Glomerular endothelial cell (primary cell): ENCODE measurements around the gene KCNJ12. TPM values are rescaled to one million over a fixed set of nuclear protein-coding genes. Genes with fewer than 3 reads are reported as not detected.
"Not testable (repeated sequence)": the region's sequence is repeated elsewhere in the genome, so short reads cannot be mapped to it uniquely, and the experiment has no call there.

Experiments
- DNase-seq: peaks from one replicate; pipeline ENCODE4 v3.0.0-alpha.2; 2011; ENCODE audit warnings: low read depth, low spot score; ENCODE audit errors: extremely low read depth
- total RNA-seq: library from RNA; depleted of rRNA; stranded (reverse); fragments of >200 nt; gene quantifications from 2 replicates; pipeline ENCODE4 v1.2.3, GENCODE V29; 2015

KCNJ12 gene
- total RNA-seq, 1 donor from 2014 or later, result 0.58 TPM

DNA sequence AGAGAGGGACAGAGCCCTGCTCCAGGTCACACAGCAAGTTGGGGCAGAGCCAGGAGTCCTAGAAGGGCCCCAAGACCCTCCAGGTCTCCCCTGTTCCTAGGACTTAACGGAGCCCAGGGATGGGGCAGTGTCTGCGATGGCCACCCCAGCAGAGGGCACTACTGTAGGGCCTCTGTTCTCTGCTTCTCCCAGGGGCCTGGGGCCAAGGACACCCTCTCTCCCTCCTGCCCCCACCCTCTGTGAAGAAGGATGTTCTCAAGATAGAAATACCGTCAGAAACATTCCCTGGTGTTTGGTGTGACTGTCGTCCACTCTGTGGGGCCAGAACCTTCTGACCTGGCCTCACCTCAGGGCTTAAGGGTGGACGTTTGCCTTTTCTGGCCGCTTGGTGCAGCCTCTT is 28.4 kb downstream of the KCNJ12 start:
- DNase-seq, result not testable (repeated sequence)

DNA sequence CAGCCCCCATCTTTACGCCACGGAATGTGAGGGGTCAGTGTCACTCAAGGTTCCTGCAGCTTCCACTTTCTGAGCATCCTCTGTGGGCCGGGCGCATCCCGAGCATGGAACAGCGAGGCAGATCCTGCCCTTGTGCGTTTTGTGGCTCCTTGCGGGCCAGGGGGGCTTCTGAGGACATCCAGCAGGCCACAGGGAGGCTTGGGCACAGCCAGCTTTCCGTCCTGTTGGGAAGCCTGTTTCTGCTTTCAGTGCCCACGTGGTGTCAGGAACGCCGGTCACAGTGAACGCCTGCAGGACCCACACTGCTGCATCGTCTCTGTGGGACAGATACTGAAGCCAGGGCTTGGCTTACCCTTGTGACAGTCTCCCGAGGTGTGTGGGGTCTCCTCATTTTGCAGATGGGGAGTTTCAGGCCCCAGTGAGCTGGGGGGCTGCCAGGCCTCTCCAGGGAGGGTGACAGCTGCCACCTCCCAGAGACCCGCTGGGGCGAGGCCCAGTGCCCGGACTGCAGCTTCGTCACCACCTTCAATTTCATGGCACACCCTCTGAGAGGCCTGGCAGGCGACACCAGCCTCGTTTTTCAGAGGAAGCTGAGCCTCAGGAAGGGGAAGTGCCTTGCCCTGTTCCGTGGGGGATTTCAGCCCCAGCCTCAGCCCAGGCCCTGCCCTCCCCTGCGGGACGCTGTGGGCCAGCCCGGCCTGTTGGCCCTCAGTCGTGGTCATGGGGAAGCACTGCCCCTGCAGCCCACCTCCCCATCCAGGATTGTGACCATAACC is 29.0 kb downstream of the KCNJ12 start:
- DNase-seq, result not testable (repeated sequence)

DNA sequence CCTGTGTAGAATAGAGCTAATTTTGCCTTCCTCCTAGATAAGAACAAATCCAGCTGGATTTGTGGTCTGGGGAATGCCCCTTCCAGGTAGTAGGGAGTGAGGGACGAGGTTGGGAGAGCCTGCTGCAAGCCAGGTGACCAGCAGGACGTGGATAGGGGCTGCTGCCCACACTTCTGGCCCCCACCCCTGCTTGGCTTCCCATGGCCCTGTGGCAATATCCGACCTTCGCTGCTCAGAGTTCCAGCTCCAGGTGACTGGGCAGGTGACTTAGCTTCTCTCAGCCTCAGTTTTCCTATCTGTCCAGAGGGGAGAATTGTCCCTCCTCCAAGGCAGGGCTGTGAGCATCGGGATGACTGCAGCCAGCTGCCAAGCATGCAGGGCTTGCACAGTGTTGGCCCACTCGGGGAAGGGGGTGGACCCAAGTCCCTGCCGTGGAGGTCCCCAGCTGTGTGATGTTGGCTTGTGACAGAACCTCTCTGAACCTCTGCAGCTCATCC is 29.8 kb downstream of the KCNJ12 start:
- DNase-seq, result not testable (repeated sequence)

DNA sequence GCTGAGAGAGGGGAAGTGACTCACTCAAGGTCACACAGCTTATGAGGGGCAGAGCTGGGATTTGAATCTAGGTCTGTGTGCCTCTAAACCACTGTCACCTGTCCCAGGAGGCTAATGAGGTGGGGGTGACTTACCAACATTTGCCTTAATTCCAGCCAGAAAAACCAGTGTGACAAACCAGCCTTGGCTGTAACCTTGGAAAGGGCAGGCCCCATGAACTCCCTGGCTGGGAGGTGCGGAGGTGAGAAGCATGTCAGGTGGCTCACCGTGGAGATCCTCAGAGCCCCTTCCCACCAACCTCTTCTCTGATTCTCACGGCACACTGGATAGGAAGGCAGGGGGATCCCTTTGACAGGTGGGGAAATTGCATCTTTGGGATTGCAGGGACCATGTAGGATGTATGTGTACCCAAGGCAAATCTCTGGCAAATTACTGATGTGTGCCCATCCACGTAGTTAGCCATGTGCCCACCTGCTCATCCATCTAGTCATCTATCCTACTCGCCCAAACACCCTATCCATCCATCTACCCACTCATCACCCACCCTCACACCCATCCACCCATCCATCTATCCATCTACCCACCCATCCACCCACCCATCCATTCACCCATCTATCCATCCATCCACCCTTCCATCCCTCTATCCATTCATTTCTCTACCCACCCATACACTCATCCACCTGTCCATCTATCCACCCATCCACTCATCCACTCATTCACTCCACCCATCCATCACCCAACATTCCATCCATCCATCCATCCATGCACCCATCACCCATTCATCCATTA is 30.7 kb downstream of the KCNJ12 start:
- not testable (repeated sequence) for DNase-seq

DNA sequence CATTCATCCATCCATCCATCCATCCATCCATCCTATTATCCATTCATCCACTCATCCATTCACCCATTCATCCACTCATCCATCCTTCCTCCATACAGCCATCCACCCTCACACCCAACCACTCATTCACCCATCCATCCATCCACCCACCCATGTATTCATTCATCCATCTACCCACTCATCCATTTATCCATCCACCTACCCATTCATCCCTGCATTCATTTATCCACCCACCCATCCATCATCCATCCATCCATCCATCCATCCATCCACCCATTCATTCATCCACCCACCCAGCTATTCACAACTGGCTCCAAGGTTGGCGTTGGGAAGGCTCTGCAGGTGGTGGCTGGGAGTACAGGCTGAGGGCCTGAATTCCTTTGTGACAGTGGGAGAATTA is 31.6 kb downstream of the KCNJ12 start:
- not testable (repeated sequence) for DNase-seq

DNA sequence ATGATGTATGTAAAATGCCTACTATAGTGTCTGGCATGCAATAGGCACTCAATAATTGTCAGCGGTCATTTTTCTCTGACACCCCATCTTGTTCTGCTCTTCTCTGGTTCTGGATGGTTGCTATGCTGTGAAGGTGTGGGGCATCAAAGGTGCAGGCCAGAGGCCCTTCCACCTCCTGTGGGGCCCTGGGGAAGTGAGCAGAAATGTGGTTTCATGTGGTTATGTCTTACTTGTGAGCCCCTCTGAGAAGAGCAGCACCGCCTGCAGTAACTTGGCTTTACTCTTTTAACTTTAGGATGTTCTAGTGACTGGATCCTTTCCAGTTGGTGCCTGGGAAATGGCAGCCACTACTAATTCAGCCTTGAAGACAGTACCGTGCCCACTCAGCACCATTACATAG is 32.1 kb downstream of the KCNJ12 start:
- DNase-seq, result not testable (repeated sequence)

DNA sequence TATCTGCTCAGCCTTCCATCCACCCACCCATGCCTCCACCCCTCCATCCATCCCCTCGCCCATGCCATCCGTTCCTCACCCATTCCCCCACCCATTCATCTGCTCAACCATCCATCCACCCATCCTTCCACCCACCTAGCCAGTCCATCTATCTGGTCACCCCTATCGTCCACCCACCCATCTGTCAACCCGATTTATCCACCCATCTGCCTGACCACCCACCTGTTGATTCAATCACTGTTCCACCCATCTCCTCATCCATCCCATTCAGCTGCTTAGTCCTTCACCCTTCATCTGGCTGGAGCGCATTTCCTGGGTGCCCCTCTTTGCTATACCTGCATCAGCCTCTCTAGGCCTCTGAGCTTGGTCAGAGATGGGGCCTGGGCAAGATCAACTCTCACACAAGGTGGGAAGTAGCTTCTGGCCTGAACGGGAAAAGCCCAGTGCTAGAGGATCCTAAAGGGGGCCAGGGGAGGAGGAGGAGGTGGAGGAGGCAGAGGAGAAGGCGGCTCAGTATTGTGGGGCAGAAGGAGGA is 32.7 kb downstream of the KCNJ12 start:
- DNase-seq, result not testable (repeated sequence)

DNA sequence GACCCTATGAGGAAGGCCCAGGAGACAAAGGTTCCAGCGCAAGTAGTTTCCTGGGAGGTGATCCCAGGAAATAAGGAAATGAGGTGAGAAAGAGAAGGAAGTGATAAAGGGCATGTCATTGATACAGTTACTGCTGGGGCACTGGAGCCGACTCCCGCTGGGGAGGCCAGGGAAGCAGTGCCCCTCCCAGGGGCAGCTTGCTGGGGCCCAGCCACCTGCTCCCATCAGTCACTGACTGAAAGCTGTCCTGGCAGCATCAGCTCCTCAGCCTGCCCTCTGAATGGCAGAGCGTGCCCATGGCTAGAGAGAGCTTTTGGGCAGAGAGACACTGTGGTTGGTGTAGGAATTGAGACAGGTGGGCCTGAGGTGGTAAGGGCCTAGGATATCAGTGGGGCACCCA is 33.2 kb downstream of the KCNJ12 start:
- not testable (repeated sequence) for DNase-seq

DNA sequence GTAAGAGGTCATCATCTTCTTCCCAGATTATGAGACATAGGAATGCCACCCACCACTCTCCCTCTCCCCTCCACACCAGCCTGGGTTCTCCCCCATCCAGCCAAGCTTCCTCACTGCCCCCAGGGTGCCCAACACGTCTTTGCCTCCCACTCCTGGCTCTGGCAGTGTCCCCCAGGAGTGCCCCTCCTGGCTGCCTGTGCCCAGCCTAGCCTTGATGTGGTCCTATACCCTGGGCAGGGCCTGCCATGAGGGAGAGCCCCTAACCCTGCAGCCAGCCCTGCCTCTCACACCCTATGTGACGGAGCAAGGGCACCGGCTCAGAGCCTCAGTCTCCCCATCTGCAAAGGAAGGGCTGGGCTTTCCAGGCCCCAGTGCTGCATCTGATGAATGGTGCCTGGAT is 33.8 kb downstream of the KCNJ12 start:
- DNase-seq, result not testable (repeated sequence)

DNA sequence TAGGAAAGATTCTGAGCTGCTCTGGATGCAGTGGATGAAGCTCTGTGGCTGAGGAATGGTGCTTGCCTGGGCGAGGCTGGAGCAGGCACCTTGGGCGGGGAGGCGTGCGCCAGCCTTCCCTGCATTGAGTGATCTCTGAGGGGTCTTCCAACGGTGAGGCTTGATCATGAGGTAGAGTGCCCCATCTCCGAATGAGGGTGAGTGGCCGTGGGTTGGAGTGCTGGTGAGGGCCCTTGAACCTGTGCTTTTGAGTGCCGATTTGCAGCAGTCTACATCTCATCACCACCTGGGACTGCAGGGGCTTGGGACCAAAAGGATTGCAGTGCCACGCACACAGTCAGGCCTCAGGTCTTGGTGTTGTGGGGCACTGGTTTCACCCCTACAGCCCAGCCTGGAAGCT is 34.2 kb downstream of the KCNJ12 start:
- DNase-seq, result not testable (repeated sequence)

DNA sequence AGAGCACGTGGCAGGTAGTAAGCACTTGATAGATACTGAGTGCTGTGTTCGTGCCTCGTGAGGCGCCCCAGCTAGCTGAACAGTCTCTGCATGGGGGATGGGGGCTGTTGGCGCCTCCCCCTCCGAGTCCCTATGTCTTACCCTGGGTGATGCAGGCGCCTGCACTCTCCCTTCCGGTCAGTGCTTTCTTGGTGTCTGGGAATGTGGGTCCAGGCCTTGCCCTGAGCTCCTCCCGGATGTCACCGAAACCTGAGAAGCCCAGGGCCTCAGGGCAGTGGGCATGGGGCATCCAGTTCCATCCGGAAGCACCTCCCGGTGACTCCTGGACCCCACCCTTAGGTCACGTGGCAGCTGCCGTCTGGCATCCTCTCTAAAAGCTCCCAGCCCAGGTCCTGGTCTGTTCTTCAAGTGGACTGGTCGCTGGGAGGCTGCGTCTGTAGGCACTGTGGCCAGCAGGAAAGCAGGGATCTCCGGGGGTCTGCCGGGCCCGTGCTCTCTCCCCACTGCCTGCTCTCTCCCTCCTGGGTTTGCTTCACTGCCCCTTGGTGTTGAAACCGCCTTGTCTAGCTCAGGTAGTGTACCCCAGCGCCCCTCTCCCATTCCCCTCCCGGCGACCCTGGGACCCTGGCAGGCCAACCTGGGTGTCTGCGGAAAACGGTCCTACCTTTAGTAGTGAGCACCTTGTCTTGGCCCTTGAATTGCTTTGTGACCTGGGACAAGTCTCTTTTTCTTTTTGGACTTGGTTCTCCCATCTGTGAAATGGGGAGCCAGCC is 34.9 kb downstream of the KCNJ12 start:
- DNase-seq, result not testable (repeated sequence)

DNA sequence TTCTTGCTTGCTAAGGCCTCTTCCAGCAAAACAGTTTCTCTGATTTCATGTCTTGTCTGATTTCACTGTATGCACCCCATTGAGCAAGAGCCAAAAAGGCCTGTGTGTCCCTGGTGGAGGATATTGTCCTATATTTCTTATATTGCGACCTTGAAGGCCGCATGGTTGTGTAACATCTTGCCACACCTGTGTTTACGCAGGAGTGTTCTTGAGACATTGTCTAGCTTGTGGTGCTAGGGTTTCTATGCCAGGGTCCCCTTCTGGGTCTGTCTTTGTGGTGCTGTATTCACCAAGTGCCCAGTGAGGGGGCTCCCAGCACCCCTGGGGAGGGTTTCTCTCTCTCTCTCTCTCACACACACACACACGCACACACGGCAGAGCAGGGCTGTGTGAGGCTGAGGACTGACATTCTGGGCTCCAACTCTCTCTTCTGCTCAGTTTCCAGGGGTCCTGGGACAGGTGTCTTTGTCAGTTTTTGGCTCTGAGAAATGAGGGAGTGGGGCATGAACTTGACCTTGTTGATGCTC is 35.6 kb downstream of the KCNJ12 start:
- DNase-seq, result not testable (repeated sequence)

DNA sequence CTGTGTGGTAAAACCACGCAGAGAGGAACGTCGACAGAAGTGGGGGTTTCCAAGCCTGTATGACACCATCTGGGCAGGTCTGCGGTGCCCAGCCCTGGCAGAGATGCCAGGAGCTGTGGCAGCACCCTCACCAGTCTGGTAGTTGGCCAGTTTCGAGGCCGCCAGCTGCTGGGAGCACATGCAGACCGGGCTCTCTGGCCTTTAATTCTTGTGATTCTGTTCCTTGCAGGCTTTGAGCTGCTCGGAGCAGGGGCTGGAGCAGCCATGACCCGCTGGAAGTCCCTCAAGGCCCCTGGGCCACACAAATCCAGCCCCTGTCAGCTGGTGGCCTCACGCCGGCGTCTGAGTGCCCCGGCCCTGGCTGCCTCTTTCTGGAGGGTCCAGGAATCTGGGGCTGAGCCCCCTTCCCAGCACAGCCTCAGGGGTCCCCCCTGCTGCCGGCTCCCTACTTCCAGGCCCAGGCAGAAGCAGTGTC is 36.1 kb downstream of the KCNJ12 start:
- DNase-seq, result not testable (repeated sequence)

DNA sequence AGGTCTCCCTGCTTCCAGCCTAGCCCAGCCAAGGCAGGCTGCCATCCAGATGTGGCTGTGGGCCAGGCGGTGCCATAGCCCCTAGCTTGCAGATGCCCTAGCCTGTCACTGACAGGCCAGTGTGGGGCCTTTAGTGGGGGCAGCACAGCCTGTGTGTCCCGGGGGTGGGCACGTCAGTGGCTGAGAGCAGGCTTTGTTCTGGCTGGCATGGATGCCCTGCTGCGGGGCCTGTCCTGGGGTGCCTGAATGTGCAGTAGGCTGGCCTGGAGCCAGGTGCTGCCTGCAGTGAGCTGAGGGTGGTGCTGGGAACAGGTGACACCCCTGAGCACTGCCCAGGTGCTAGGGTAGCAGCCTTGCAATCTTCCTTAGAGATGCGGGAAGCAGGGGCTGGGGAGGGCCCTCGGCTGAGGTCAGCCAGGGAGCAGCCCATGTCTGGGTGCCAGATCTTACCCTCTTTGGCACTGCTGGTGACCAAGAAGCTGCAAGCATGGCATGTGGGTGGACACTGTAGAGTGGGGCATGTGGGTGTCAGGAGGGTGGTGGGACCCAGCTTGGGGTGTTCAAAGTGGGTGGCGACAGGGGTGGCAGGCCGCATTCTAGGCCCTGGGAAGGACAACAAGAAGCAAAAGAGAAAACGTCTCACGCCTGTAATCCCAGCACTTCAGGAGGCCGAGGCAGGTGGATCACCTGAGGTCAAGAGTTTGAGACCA is 37.6 kb downstream of the KCNJ12 start:
- not testable (repeated sequence) for DNase-seq

DNA sequence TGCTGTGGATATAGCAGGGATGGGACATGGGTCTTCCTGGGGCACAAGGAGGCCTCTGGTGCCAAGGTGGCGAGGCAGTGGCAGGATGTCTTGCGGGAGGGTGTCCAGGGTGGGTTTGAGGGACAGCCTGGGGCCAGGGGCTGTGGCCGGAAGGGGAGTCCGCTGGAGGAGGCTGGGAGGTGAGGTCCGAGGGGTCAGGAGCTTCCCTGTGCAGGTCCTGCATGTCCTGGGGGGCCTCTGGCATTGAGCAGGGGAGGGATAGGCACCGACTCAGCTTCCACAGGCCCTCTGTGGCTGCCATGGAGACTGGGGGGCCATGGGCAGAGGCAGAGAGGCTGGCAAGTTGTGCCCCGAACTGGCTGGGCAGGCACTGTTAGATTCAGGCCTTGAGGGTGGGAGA is 38.5 kb downstream of the KCNJ12 start:
- DNase-seq, result not testable (repeated sequence)

DNA sequence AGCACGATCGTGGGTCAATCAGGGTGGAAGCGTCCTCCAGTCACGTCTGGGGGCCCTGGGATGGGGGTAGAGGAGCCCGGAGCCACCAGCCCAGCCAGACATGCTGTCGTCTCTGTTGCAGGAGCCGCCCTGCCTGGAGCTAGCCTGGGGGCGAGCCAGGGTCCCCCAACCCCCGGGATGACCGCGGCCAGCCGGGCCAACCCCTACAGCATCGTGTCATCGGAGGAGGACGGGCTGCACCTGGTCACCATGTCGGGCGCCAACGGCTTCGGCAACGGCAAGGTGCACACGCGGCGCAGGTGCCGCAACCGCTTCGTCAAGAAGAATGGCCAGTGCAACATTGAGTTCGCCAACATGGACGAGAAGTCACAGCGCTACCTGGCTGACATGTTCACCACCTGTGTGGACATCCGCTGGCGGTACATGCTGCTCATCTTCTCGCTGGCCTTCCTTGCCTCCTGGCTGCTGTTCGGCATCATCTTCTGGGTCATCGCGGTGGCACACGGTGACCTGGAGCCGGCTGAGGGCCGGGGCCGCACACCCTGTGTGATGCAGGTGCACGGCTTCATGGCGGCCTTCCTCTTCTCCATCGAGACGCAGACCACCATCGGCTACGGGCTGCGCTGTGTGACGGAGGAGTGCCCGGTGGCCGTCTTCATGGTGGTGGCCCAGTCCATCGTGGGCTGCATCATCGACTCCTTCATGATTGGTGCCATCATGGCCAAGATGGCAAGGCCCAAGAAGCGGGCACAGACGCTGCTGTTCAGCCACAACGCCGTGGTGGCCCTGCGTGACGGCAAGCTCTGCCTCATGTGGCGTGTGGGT is 39.2 kb downstream of the KCNJ12 start:
- not testable (repeated sequence) for DNase-seq

DNA sequence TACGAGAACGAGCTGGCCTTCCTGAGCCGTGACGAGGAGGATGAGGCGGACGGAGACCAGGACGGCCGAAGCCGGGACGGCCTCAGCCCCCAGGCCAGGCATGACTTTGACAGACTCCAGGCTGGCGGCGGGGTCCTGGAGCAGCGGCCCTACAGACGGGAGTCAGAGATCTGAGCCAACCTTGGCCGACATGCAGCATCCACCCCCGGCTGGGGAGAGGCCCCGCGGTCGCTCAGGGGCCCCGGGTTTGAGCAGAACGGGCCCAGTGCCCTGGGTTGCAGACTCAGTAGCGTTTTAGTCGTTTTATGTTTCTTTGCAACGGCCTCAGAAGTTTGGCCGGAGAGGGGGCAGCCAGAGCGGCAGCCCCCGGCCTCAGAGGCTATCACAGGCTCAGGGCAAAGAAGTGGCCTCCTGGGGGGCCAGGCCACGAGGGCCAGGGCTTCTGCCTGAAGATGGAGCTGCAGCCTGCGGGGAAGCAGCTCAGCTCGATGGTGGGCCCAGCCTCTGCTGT is 40.4 kb downstream of the KCNJ12 start:
- not testable (repeated sequence) for DNase-seq

DNA sequence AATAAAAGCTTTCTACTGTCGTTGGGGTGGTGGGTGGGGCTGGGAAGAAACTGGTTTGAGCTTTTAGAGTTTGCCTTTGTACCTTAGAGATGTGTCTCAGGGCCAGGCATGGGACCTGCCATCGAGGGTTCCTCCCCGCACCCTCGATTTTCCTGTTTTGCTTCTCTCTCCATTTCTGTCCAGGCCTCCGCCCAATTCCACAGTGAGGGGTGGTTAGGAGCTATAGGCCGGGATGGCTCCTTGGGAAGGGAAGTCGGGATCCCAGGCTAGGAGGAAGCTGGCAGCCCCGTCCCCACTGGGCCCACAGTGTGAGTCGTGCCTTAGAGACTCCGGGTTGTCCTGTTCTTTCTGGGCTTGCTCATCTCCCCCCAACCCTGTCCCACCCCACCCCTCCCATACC is 41.2 kb downstream of the KCNJ12 start:
- not testable (repeated sequence) for DNase-seq

DNA sequence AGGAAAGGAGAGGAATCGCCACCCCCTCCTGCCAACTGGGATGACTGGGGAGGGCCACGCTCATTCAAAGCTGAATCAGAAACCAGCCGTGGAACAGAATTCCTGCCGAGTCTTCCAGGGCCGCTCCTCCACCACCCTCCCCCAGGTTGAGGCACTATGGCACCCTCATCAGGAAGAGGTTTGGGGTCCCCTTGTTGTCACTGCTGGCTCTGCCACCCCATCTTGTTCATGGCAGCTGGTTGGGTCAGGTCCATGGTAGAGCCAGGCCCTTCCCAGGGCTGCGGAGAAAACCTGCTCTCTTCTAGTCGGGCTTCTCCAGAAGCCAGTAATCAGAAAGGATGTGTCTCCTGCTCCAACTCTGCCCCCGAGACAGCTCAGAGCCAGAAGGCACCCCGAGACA is 41.8 kb downstream of the KCNJ12 start:
- DNase-seq, result no peak
